PC-3 (cell line): Measurements from ENCODE around the gene DNAAF3. TPM values are rescaled to one million over a fixed set of nuclear protein-coding genes. Genes with fewer than 3 reads are reported as not detected.

Experiments
- ATAC-seq: fragments of 200-7000 bp; cut with Tn5 transposase; 2 replicates; pipeline ENCODE4 v1.9.1; 2020; ENCODE audit warnings: mild to moderate bottlenecking, moderate library complexity
- BruUV-seq: library from RNA; stranded (reverse); fragments of 400-500 nt; replicated peaks from 2 replicates; lab custom pipeline; 2021; lab: Mats Ljungman, UMichigan
- CTCF ChIA-PET: fragments of 300-600 bp; sonication (Branson Sonifier 250); formaldehyde crosslinking; loops from one replicate; lab custom pipeline; 2022; ENCODE audit warnings: antibody characterized with exemption; lab: Charles Lee
- POLR2A ChIA-PET: fragments of 300-600 bp; sonication (Branson Sonifier 250); formaldehyde crosslinking; loops from one replicate; lab custom pipeline; 2022; ENCODE audit warnings: antibody characterized with exemption; ENCODE audit not compliant: unreplicated experiment; lab: Charles Lee
- DNase-seq: peaks from one replicate; pipeline ENCODE4 v3.0.0-alpha.2; 2015
- H2AFZ ChIP-seq: fragments of 300-600 bp; sonication (generic); 2 replicates; pipeline ENCODE4 v1.6.0; 2016; ENCODE audit warnings: antibody characterized with exemption, low read length
- H3F3A ChIP-seq: fragments of 300-600 bp; sonication (generic); one replicate; pipeline ENCODE4 v1.6.0; 2017; ENCODE audit warnings: antibody characterized with exemption, low read length, control low read depth, mild to moderate bottlenecking; ENCODE audit not compliant: unreplicated experiment
- H3K27ac ChIP-seq: fragments of 300-600 bp; sonication (generic); 2 replicates; pipeline ENCODE4 v1.5.1; 2016; ENCODE audit warnings: mild to moderate bottlenecking, low read length
- H3K27me3 ChIP-seq: fragments of 300-600 bp; sonication (generic); 2 replicates; pipeline ENCODE4 v1.6.1; 2016; ENCODE audit warnings: low read length, mixed read lengths
- H3K36me3 ChIP-seq: fragments of 300-600 bp; sonication (generic); 2 replicates; pipeline ENCODE4 v1.6.1; 2016; ENCODE audit warnings: low read depth, mixed run types, low read length, mixed read lengths
- H3K4me1 ChIP-seq: fragments of 300-600 bp; sonication (generic); 2 replicates; pipeline ENCODE4 v1.5.1; 2016; ENCODE audit warnings: low read length; ENCODE audit not compliant: insufficient read depth
- H3K4me2 ChIP-seq: fragments of 300-600 bp; sonication (generic); 2 replicates; pipeline ENCODE4 v1.6.0; 2016; ENCODE audit warnings: low read length
- H3K4me3 ChIP-seq: fragments of 300-600 bp; sonication (generic); 2 replicates; pipeline ENCODE4 v1.5.1; 2016; ENCODE audit warnings: mild to moderate bottlenecking, low read length, mixed read lengths
- H3K79me2 ChIP-seq: fragments of 300-600 bp; sonication (generic); 2 replicates; pipeline ENCODE4 v1.6.1; 2017; ENCODE audit warnings: low read length, mixed read lengths
- H3K9ac ChIP-seq: fragments of 300-600 bp; sonication (generic); 2 replicates; pipeline ENCODE4 v1.6.0; 2016; ENCODE audit warnings: mild to moderate bottlenecking, low read length
- H3K9me2 ChIP-seq: fragments of 300-600 bp; sonication (generic); replicated peaks from 2 replicates; pipeline ENCODE4 v1.6.1; 2016; ENCODE audit warnings: mixed run types, low read length, mixed read lengths
- H3K9me3 ChIP-seq: fragments of 300-600 bp; sonication (generic); 2 replicates; pipeline ENCODE4 v1.6.1; 2016; ENCODE audit warnings: low read length, mixed read lengths
- H4K20me1 ChIP-seq: fragments of 300-600 bp; sonication (generic); 2 replicates; pipeline ENCODE4 v1.6.1; 2016; ENCODE audit warnings: low read length, mixed read lengths
- CTCF ChIP-seq: fragments of 300-600 bp; sonication (generic); conservative IDR thresholded peaks from 2 replicates; pipeline ENCODE4 v1.5.1; 2017; ENCODE audit warnings: antibody characterized with exemption, low read depth, mild to moderate bottlenecking, low read length
- EZH2 ChIP-seq: fragments of 300-600 bp; sonication (generic); IDR thresholded peaks from one replicate; pipeline ENCODE4 v1.6.1; 2017; ENCODE audit warnings: antibody characterized with exemption, mild to moderate bottlenecking, low read length; ENCODE audit not compliant: unreplicated experiment
- EZH2phosphoT487 ChIP-seq: fragments of 300-600 bp; sonication (generic); IDR thresholded peaks from 2 replicates; pipeline ENCODE4 v1.6.1; 2018; ENCODE audit warnings: mild to moderate bottlenecking, antibody characterized with exemption, low read length, borderline replicate concordance
- intact Hi-C: fragments of 100-400 bp; cut with micrococcal nuclease; formaldehyde crosslinking; loops from 2 replicates; pipeline ENCODE4 v1.9.0; 2023
- total RNA-seq: library from RNA; depleted of rRNA; stranded (reverse); fragments of >200 nt; gene quantifications from 2 replicates; pipeline ENCODE4 v1.2.3, GENCODE V29; 2014

Gene DNAAF3
- total RNA-seq, 1 experiment from 2014 or later = 30.0 TPM

- CTCF ChIA-PET = interaction anchor here (0.5 to 0.7 kb wide), 2 partner anchors 23 to 43 kb away, joined by 3 to 5 read pairs; partner anchors contain the start of gene DNAAF3
- POLR2A ChIA-PET = interaction anchor here (0.8 kb wide), 1 partner anchor 22 kb away, joined by 3 read pairs; no protein-coding TSS in a partner anchor
- Histone ChIP-seq H3K4me1 (peaks cover 12% of the 10 kb centered on the region), H3K27me3 (no peaks in the 10 kb centered on the region), H3K79me2 (no peaks in the 10 kb centered on the region), H3K27ac (peak overlapping the region; percentile 89), H3K4me2 (peak overlapping the region; percentile 39), H3F3A (no peaks in the 10 kb centered on the region), H3K4me3 (no peak overlapping the region), H3K9me2 (no peaks in the 10 kb centered on the region), H3K9ac (peak overlapping the region; percentile 70), H2AFZ (no peak overlapping the region), H3K36me3 (no peaks in the 10 kb centered on the region), H3K9me3 (no peaks in the 10 kb centered on the region), H4K20me1 (no peaks in the 10 kb centered on the region)
- TF ChIP-seq EZH2phosphoT487 (peak; percentile 69; the same call in 1 of the 2 replicates), CTCF (no peak)
- intact Hi-C loops = loop anchor here (1.0 kb wide), 2 partner anchors 21 to 23 kb away; partner anchors contain the start of gene DNAAF3
- peak; percentile 99 for ATAC-seq
- BruUV-seq = TSS peak; percentile 76
- DNase-seq = peak; percentile 99
Measured at GRCh38 chr19:55189403-55189835, 23.0 kb upstream of the DNAAF3 start.

- Histone ChIP-seq H3K4me1 (peaks cover 12% of the 10 kb centered on the region), H3F3A (no peaks in the 10 kb centered on the region), H3K79me2 (no peaks in the 10 kb centered on the region), H3K9ac (peak overlapping the region; percentile 70), H3K27ac (peak overlapping the region; percentile 89), H3K4me2 (peak overlapping the region; percentile 32; the same call in 1 of the 2 replicates), H4K20me1 (no peaks in the 10 kb centered on the region), H3K4me3 (no peak overlapping the region), H2AFZ (no peak overlapping the region), H3K9me2 (no peaks in the 10 kb centered on the region), H3K9me3 (no peaks in the 10 kb centered on the region), H3K27me3 (no peaks in the 10 kb centered on the region), H3K36me3 (no peaks in the 10 kb centered on the region)
- DNase-seq (no peak), ATAC-seq (peak; percentile 29)
- BruUV-seq = TSS peak; percentile 72
- TF ChIP-seq EZH2 (no peak), EZH2phosphoT487 (no peak), CTCF (no peak)
- ChIA-PET CTCF (no interaction called here), POLR2A (interaction anchor here (0.8 kb wide), 1 partner anchor 22 kb away, joined by 3 read pairs; no protein-coding TSS in a partner anchor)
- intact Hi-C loops = loop anchor here (1.0 kb wide), 2 partner anchors 22 kb away; partner anchors contain the start of gene DNAAF3
Measured at GRCh38 chr19:55188625-55189024, 22.2 kb upstream of the DNAAF3 start.

GRCh38 chr19:55186080-55186479 lies 19.7 kb upstream of the DNAAF3 start:
- Histone ChIP-seq H3K27me3 (peaks cover 8% of the 10 kb centered on the region; the same call in 1 of the 2 replicates), H3K4me2 (no peak overlapping the region), H4K20me1 (no peaks in the 10 kb centered on the region), H3K79me2 (no peaks in the 10 kb centered on the region), H3K36me3 (no peaks in the 10 kb centered on the region), H3K9ac (no peak overlapping the region), H3F3A (no peaks in the 10 kb centered on the region), H3K4me3 (no peak overlapping the region), H2AFZ (no peak overlapping the region), H3K27ac (no peak overlapping the region), H3K9me3 (no peaks in the 10 kb centered on the region), H3K9me2 (no peaks in the 10 kb centered on the region), H3K4me1 (peaks cover 12% of the 10 kb centered on the region)
- DNase-seq (no peak), ATAC-seq (no peak)
- CTCF ChIA-PET = no interaction called here
- TF ChIP-seq EZH2phosphoT487 (no peak), CTCF (no peak), EZH2 (no peak)
- intact Hi-C loops = no loop called here
- BruUV-seq = no TSS peak
- POLR2A ChIA-PET = no interaction called here
